HG02981 (cell line): Measurements from ENCODE around the gene CD226.
"Not testable (repeated sequence)": the region's sequence is repeated elsewhere in the genome, so short reads cannot be mapped to it uniquely, and the experiment has no call there.

ENCODE experiments used
- ATAC-seq: cut with Tn5 transposase; IDR thresholded peaks from one replicate; pipeline ENCODE4 v1.9.1; 2021; ENCODE audit warnings: mild to moderate bottlenecking, moderate library complexity; ENCODE audit not compliant: unreplicated experiment

Gene CD226

DNA sequence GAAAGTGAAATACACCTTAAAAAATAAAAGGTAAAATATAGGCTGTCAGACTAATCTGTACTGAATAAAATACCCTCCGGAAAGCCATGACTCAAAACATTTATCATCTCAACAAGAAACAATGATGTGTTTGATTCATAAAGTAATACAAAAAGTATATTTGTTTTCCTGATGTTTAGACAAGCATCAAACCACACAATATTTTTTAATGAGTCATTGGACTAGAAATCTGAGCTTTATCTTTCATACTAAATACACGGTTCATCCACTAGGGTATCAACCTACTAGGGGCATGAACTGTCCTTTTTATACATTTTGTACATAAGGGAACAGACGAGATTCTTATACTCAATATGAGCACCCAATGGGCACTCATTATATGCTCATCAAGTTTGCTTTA lies 31.3 kb downstream of the CD226 start:
- ATAC-seq, result no peak

DNA sequence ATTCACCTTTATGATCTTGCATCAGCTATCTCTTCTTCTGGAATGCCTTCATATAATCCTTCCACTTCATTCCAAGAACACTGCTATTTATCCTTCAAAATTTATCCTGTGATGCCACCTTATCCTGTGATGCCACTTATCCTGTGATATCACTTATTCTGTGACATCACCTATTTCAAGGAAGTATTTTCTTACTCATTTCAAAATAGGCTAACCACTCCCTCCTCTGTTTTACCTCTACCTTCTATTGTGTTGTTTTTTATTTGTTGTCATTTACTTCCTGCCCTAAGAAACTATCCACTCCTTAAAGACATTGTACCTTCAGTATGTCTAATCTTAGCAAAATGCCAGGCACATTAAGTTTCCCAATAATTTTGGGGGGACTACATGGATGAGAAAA lies 38.8 kb downstream of the CD226 start:
- no peak for ATAC-seq

DNA sequence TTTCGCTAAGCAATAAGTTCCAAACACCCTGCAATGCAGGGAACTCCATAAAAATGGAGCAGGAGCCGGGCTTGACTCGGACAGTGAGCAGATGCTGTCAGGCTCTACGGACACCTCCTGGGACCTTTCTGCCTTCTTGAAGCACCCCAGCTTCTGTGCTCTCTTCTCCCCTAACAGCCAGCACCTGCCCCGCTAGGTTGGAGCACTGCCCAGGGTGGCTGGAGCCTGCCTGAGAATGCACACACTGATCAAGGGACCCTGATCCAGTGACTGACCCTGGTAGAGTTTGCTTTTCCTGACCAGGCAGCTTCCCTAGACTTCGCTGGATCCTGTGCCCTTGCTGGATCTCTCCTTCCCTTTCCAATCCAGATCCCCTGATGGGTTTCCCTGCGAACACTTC lies 40.9 kb downstream of the CD226 start:
- ATAC-seq, result no peak

DNA sequence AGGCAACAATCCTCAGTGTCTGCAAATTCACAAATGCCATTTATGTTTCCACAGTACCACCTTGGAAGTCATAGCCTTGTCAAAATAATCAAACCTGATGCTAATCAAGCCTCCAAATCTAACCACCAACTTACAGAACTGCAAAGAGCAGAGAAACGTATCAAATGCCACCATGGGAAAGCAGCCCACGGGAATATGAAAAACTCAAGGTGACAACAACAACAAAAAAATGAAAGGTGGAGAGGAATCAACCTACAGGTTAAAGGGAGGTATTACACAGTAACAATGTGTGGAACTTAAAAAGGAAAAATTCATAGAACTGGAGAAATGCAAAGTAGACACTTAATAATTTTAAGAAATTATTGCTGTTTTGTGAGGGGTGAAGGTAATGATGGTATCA lies 46.7 kb downstream of the CD226 start:
- no peak for ATAC-seq

DNA sequence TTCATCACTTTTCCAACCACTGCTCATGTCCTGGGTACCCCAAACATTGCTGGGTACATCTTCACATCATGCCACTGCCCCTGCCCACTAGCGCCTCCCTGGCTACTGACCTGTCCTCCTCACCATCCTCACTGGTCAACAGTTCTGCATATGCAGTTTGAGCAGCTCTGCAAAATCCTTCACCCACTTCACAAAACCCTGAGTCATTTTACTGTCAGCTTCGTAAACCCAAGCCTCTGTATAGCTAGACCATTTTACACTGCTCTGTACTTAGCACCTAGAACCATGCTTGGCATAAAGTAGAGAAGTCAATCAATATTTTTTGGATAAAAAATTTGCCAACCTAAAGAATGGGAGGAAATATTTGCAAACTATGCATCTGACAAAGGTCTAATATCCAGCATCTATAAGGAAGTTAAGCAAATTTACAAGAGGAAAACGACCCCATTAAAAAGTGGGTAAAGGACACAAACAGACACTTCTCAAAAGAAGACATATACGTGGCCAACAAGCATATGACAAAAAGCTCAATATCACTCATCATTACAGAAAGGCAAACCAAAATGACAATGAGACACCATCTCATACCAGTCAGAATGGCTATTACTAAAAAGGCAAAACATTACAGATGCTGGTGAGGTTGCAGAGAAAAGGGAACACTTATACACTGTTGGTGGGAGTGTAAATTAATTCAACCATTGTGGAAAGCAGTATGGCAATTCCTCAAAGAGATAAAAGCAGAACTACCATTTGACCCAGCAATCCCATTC lies 48.3 kb downstream of the CD226 start:
- not testable (repeated sequence) for ATAC-seq

DNA sequence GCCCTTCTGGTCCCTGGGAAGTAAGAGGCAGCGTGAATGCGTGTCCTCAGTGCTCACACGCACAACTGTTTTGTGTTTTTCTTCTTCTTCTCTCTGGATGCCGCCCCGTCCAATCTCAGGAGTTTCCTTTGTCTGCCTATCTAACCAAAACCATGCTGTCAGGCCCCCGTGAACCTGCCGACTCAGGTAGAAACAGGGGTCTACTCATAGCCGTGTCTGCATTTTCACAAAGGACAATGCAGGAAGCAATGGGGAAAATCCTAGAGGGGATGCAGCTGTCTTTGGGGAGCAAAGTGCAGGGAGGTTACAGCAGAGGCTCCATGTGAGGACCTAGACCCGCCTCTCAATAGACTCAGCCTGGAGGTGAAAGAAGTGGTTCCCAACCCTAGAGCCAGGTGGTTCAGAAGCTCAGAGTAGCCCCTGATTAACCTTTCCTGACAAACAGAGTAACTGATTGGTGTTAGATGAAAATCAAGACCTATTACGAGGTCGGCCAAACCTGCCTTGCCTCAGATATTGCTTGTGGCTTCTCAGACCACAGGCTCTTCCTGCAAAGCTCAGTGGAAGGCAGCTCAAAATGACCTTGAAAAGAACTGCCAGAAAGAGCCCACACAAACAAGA lies 49.3 kb downstream of the CD226 start:
- peak; percentile 49 for ATAC-seq

DNA sequence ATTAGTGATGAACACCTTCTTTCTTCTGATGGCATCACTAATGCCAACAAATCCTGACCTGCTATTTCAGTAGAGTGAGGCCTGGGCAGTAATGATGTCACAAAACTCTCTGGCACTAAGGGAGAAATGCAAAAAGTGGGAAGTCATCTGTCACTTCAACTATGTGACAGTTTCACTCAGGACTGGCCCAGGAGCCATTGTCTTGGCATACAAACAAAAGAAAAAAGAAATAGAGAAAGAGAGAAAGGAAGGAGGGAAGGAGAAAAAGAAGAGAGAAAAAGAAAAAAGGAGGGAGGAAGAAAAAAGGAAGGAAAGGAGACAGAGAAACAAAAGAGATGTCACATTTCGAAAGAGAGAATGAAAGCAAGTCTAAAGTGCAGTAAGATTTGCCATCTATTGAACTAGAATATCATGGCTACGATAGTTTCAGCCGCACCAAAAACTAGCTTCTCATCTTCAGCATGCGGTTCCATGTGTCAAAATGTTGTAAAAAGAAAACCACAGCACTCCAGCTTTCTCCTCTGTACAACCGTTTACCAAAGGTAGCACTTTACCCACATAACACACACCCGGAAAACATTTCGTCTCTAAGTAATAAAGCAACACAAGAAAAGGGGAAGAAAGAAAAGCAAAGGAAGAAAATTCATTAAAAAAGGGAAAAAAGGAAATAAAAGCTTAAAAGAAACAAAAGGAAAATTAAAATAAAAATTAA lies 50.1 kb downstream of the CD226 start:
- ATAC-seq, result peak; percentile 24

DNA sequence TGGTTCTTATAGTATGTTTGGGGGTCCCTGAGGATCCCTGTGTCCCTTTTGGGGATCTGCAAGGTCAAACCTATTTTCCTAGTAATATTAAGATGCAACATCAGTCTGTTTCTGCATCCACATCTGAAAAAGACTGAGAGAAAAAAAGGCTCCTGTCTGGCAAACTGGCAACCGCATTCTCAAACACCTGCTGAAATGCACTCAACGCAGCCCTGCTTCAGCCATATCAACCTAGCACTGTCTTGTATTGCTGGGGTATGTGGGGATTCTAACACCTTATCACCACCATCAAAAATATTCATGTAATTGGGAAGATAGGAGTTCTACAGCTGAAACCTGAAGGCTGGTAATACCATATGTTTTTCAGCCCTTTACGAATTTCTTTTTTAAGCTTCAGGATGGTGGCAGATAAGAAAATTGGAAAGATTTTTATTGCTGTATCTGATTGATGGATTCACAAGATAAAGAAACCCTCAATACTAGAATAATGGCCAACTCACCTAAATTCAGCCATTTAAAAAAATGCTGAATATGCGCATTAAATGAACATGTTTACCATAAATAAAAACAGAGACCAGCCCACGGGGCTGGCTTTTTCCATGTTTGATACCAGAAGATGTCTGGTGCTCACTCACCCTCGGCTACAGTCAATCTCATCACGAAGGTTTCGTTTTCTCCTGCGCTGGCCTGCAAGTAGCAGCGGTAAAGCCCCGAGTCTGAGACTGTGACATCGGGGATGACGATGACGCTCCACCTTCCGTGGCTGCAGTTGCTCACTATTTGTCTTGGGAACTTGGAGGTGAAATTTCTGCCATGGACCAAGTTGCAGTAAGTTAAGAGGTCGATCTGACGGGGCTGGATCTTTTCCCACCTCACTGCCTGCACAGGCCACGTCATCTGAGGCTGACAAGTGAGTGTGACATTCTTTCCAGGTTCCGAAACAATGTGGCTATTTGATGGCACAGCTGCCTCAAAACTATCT lies 52.3 kb downstream of the CD226 start:
- ATAC-seq, result no peak

DNA sequence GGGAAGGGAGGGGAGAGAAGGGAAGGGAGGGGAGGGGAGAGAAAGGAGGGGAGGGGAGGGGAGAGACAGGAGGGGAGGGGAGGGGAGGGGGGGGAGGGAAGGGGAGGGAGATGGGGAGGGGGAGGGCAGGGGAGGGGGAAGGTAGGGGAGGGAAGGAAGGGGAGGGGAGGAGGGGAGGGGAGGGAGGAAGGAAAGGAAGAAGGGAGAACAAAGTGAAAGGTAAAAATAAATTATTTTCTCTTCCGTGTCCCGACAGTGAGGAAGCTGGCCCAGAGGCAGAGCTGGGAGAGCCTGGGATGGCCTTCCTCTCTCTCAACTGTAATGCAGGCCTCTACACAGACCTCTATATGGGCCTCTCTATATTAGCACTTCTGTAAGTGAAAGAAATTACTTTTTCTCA lies 53.2 kb downstream of the CD226 start:
- no peak for ATAC-seq

DNA sequence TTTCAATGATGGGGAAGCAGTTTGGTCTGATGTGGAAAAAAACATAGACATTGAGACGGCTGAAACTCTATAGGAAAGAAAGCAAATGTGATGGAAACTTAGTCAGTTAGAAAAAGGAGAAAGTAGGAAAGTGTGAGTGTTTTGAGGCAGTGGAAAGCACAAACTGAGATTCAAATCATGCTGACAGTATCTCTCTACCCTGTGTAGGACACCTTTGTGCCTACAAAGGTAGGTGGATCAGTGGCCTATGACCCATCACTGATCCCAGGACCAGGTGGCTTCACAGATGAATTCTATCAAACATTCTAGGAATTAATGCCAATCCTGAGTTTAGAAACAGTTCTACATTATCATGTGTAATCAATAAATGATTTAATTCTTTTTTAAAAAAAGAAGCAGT lies 57.1 kb downstream of the CD226 start:
- no peak for ATAC-seq

DNA sequence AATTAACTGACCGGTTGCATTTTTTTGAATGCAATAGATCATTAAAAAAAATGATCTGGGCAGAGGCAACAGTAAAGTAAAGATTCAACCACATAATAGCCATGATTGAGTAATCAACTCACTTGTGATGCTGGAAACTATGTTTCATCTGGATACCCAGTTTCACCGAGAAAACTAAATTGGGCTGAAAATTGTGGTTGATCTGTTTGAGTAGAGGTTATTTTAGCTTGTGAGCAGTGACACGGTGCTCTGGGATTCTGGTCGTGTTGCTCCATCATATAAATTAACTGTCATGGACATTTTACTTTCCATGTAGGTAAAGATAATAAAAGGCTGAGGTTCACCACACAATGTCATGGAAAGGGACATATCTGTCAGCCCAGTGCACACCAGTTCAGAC lies 58.7 kb downstream of the CD226 start:
- no peak for ATAC-seq

DNA sequence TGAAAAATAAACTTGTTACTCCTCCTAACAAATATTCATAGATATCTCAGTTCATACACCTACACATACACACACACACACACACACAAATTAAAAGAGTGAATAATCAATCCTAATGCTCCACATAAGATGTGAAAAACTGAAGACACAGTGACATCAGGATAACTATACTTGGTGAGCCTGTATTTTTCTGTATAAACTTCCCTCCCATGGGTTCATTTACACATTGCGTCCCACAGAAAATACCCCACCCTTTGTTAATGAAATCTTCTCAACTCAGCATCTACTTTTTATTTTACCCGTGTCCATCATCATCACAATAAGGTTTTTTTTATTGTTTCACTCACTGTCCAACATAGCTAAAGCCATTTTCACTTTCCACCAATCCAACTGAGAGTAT lies 60.4 kb downstream of the CD226 start:
- ATAC-seq, result no peak

DNA sequence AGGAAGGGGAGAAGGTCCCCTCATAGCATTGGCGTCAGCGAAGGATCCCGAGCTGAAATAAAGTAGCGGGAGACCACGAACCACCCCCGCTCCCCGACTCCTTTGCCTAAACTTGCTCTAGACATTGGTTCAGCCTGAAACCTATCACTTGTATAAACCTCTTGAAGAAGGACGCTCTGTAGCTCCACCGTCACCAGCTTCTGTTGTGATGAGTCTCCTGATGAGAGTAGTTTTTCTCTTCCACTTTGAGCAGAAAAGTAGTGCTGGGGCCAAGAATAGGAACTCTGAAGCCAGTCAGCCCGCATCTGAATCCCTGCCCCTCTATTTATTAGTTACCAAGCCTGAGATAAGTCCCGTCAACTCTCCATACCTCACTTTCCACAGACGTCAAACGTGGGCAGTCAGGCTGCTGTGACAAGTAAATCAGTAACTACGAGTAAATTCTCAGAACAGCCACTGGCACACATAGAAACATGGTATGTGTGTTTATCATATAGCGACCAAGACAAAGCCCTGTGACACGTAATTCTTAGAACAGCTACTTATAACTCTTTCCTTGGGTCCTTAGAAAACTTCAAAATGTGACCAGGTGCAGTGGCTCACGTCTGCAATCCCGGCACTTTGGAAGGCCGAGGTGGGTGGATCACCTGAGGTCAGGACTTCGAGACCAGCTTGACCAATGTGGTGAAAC lies 61.7 kb downstream of the CD226 start:
- ATAC-seq, result peak; percentile 81

DNA sequence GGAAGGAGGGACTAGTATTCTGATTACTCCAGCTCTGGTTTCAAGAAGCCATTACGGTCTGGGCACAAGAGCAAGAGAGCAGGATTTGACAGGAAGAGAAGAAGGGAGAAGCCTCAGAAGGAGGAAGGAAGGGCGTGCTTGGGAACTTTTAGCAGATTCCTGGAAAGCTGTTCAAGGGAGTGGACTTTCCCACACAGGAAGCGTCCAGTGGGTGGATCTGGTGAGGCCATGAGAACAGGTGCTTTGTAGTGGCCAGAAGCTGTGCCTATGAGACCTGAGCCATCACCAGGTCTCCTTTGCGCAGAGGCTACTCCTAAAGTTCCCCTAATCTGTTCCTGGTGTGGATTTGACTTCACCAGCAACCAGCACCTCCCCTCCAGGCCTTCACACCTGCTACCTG lies 62.3 kb downstream of the CD226 start:
- ATAC-seq, result no peak

DNA sequence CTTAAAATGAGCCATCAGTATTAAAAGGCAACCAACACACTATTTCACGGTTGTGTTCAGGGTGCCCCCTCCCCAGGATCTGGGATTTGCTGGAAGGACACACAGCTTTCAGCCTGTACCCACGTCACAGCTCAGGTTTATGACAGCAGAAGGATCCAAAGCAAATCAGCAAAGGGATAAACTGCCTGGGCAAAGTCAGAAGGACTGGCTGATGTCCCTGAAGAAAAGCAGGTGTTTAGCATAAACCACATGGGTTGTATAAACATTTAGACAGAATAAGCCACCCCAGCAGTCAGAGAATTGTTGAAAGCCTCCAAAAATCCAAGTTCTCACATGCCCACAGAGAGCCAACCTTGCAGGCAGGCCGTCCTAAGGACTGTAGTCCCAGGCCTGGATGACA lies 63.9 kb downstream of the CD226 start:
- ATAC-seq, result no peak

DNA sequence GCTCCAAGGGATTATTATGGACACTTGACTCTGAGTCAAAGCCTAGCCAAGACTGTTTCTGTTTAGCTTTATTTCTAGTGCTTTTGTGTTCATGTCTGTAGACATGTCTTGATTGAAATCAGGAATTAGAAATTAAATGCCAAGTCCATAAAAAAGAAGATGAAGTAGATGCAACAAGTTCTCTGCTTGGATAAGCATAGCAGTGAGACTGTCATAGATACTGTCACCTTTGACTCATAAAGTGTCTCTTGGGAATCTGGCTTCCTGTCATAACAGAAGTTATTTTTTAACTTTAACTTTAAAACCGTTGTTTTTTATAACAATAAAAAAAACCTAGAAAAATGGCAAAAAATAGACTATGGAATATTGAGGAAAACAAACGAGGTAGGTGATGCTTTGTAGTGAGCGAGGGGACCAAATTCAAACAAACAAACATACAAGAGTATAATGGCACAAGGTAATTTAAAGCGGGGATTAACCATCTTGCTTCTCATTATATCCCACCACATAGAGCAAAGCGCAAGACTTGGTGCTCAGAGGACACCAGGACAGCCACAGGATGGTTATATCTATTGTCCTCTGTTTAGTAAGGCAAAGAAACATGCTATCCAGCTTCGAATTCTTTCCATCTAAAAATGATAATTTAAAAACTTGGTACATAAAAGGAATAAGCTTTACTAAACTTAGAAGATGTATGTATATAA lies 64.6 kb downstream of the CD226 start:
- peak; percentile 35 for ATAC-seq

DNA sequence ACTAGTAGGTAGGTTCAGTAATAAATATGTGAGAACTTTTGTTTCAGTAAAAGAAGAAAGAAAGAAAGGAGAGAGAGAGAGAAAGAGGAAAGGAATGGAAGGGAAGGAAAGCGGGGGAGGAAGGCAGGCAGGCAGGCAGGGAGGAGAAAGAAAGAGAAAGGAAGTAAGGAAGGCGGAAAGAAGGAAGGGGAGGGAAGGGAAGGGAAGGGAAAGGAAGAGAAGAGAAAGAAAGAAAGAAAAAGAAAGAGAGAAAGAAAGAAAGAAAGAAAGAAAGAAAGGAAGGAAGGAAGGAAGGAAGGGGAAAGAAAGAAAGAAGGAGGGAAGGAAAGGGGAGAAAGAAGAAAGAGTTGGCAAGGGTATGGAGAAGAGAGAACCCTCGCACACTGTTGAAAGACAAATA lies 67.6 kb downstream of the CD226 start:
- no peak for ATAC-seq

DNA sequence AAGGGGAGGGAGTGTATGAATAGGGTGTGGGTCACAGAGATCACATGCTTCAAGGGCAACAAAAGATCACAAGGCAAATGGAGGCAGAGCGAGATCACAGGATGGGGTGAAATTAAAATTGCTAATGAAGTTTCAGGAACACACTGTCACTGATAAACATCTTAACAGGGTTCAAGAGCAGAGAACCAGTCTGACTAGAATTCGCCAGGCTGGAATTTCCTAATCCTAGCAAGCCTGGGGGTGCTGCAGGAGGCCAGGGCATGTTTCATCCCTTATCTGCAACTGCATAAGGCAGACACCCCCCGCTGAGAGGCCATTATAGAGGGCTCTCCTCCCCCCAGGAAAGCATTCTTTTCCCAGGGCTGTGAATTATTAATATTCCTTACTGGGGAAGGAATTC lies 68.6 kb downstream of the CD226 start:
- ATAC-seq, result not testable (repeated sequence)

DNA sequence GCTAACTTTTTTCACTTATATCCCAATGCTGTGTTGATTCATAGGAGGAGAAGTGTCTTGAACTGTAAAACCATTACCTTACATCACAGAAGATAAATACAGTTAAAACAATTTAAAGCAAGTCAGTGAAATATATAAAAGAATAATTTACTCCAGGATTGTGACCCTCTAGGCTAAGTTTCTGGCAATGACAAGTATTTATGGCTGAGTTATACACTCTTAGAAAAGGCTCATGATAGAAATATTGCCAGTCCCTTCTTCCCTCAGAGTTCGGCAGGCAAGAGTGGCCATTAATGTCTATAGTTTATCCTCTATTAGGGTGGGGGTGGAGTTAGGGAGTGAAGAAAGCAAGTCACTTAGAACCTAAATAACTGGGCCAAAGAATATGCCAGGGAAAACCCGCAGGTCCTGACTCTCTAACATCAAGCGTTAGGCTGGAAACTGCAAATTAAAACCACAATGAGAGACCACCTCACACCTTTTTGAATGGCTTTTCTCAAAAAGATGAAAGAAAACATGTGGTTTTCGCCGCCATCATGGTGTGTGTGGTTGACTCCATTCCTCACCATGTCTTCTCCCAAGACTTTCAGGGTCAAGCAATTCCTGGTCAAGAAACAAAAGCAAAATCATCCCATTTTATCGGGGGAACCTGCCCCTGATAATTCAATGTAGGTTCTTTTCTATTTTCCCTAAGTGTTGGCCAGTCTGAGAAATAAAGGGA lies 69.3 kb downstream of the CD226 start:
- ATAC-seq, result no peak
